HEK293 (cell line): ENCODE data around the gene RIPK4.

Experiments
- CTCF ChIA-PET: fragments of 350-600 bp; formaldehyde crosslinking; extraction: SDS; loops from one replicate; lab custom pipeline; 2021; ENCODE audit warnings: antibody characterized with exemption; lab: Yijun Ruan, JAX
- POLR2A ChIA-PET: fragments of 300-600 bp; formaldehyde crosslinking; extraction: SDS; loops from one replicate; lab custom pipeline; 2020; ENCODE audit warnings: antibody characterized with exemption, inconsistent platforms; lab: Yijun Ruan, JAX
- H3K27ac ChIP-seq: fragments of 200-500 bp; sonication (Bioruptor generic); 2 replicates; pipeline ENCODE4 v1.5.1; 2014; ENCODE audit warnings: low read depth, low read length, control low read depth, inconsistent platforms; ENCODE audit errors: extremely low read depth
- H3K36me3 ChIP-seq, 2 experiments: fragments of 200-500 bp in 1 of 2; sonication (Bioruptor generic) in 1 of 2; 1 replicate in 1 of 2; 2 replicates in 1 of 2; pipeline ENCODE4 v1.5.1; 2014 to 2017; ENCODE audit warnings: inconsistent platforms in 2 of 2, low read length in 2 of 2; ENCODE audit not compliant: control insufficient read depth in 2 of 2, insufficient read depth in 1 of 2
- H3K4me1 ChIP-seq: fragments of 200-500 bp; sonication (Bioruptor generic); 2 replicates; pipeline ENCODE4 v1.5.1; 2014; ENCODE audit warnings: mild to moderate bottlenecking, low read length, inconsistent platforms; ENCODE audit not compliant: control insufficient read depth, insufficient read depth
- H3K4me3 ChIP-seq: 2 replicates; pipeline ENCODE4 v1.5.1; 2011; ENCODE audit warnings: low read depth, mild to moderate bottlenecking, control low read depth, low read length, moderate library complexity
- H3K9me3 ChIP-seq: fragments of 200-500 bp; sonication (Bioruptor generic); 2 replicates; pipeline ENCODE4 v1.5.1; 2014; ENCODE audit warnings: low read depth, low read length, inconsistent platforms; ENCODE audit not compliant: control insufficient read depth, insufficient read depth
- AEBP2 ChIP-seq: fragments of 450-650 bp; formaldehyde crosslinking; IDR thresholded peaks from 2 replicates; pipeline ENCODE4 v1.5.1; 2016; ENCODE audit warnings: missing biosample characterization, missing genetic modification characterization, borderline replicate concordance
- BCL6B ChIP-seq: fragments of 450-650 bp; formaldehyde crosslinking; IDR thresholded peaks from 2 replicates; pipeline ENCODE4 v1.5.1; 2017; ENCODE audit warnings: missing biosample characterization, missing genetic modification characterization
- CTCF ChIP-seq: fragments of 450-650 bp; formaldehyde crosslinking; IDR thresholded peaks from 2 replicates; pipeline ENCODE4 v1.5.1; 2016; ENCODE audit warnings: missing biosample characterization, missing genetic modification characterization
- ELK4 ChIP-seq: IDR thresholded peaks from 2 replicates; pipeline ENCODE4 v1.6.1; 2011; ENCODE audit warnings: mild to moderate bottlenecking, low read depth, low read length, borderline replicate concordance
- GLIS1 ChIP-seq: fragments of 450-650 bp; formaldehyde crosslinking; IDR thresholded peaks from 2 replicates; pipeline ENCODE4 v1.5.1; 2016; ENCODE audit warnings: missing biosample characterization, missing genetic modification characterization
- HOXC10 ChIP-seq: sonication (generic); formaldehyde crosslinking; IDR thresholded peaks from 2 replicates; pipeline ENCODE4 v1.8.1; 2023; ENCODE audit warnings: mild to moderate bottlenecking, missing genetic modification reagents
- INSM2 ChIP-seq: fragments of 450-650 bp; formaldehyde crosslinking; IDR thresholded peaks from 2 replicates; pipeline ENCODE4 v1.5.1; 2016; ENCODE audit warnings: missing biosample characterization, missing genetic modification characterization
- OSR2 ChIP-seq: fragments of 450-650 bp; formaldehyde crosslinking; IDR thresholded peaks from 2 replicates; pipeline ENCODE4 v1.5.1; 2016; ENCODE audit warnings: missing biosample characterization, missing genetic modification characterization
- SCRT1 ChIP-seq: fragments of 450-650 bp; formaldehyde crosslinking; IDR thresholded peaks from 2 replicates; pipeline ENCODE4 v1.5.1; 2016; ENCODE audit warnings: missing biosample characterization, missing genetic modification characterization, borderline replicate concordance
- TCF7L2 ChIP-seq: IDR thresholded peaks from 2 replicates; pipeline ENCODE4 v1.6.1; 2011; ENCODE audit warnings: low read depth, mild to moderate bottlenecking, inconsistent platforms, low read length, moderate library complexity, borderline replicate concordance
- ZBTB8A ChIP-seq: fragments of 450-650 bp; formaldehyde crosslinking; IDR thresholded peaks from 2 replicates; pipeline ENCODE4 v1.5.1; 2016; ENCODE audit warnings: missing biosample characterization, missing genetic modification characterization
- ZNF2 ChIP-seq: fragments of 450-650 bp; formaldehyde crosslinking; IDR thresholded peaks from 2 replicates; pipeline ENCODE4 v1.5.1; 2016; ENCODE audit warnings: missing biosample characterization, missing genetic modification characterization
- ZNF223 ChIP-seq: fragments of 450-650 bp; formaldehyde crosslinking; IDR thresholded peaks from 2 replicates; pipeline ENCODE4 v1.5.1; 2016; ENCODE audit warnings: missing biosample characterization, missing genetic modification characterization
- ZNF311 ChIP-seq: fragments of 450-650 bp; formaldehyde crosslinking; IDR thresholded peaks from 2 replicates; pipeline ENCODE4 v1.5.1; 2017; ENCODE audit warnings: missing biosample characterization, missing genetic modification characterization, borderline replicate concordance
- ZNF341 ChIP-seq: fragments of 450-650 bp; formaldehyde crosslinking; IDR thresholded peaks from 2 replicates; pipeline ENCODE4; 2016; ENCODE audit warnings: low read depth, missing biosample characterization, missing genetic modification characterization
- ZNF398 ChIP-seq: fragments of 450-650 bp; formaldehyde crosslinking; IDR thresholded peaks from 2 replicates; pipeline ENCODE4 v1.5.1; 2017; ENCODE audit warnings: missing biosample characterization, missing genetic modification characterization
- ZNF433 ChIP-seq: fragments of 450-650 bp; formaldehyde crosslinking; IDR thresholded peaks from 2 replicates; pipeline ENCODE4 v1.5.1; 2016; ENCODE audit warnings: missing biosample characterization, missing genetic modification characterization, low read depth
- ZNF501 ChIP-seq: fragments of 450-650 bp; formaldehyde crosslinking; IDR thresholded peaks from 2 replicates; pipeline ENCODE4 v1.5.1; 2016; ENCODE audit warnings: missing biosample characterization, missing genetic modification characterization
- ZNF555 ChIP-seq: fragments of 450-650 bp; formaldehyde crosslinking; conservative IDR thresholded peaks from 2 replicates; pipeline ENCODE4 v1.5.1; 2017; ENCODE audit warnings: missing biosample characterization, mild to moderate bottlenecking, missing genetic modification characterization, inconsistent platforms
- ZNF600 ChIP-seq: fragments of 450-650 bp; formaldehyde crosslinking; IDR thresholded peaks from 2 replicates; pipeline ENCODE4 v1.5.1; 2016; ENCODE audit warnings: missing biosample characterization, missing genetic modification characterization
- ZNF610 ChIP-seq: fragments of 450-650 bp; formaldehyde crosslinking; IDR thresholded peaks from 2 replicates; pipeline ENCODE4 v1.5.1; 2016; ENCODE audit warnings: missing biosample characterization, missing genetic modification characterization, borderline replicate concordance
- ZNF626 ChIP-seq: fragments of 450-650 bp; sonication (Bioruptor Pico); formaldehyde crosslinking; IDR thresholded peaks from 2 replicates; pipeline ENCODE4 v1.5.1; 2018; ENCODE audit warnings: missing biosample characterization, missing genetic modification characterization, inconsistent platforms
- ZNF701 ChIP-seq: fragments of 450-650 bp; formaldehyde crosslinking; IDR thresholded peaks from 2 replicates; pipeline ENCODE4 v1.5.1; 2016; ENCODE audit warnings: missing biosample characterization, missing genetic modification characterization
- ZNF777 ChIP-seq: fragments of 450-650 bp; formaldehyde crosslinking; IDR thresholded peaks from 2 replicates; pipeline ENCODE4 v1.5.1; 2017; ENCODE audit warnings: missing biosample characterization, missing genetic modification characterization, borderline replicate concordance
- ZSCAN4 ChIP-seq: fragments of 450-650 bp; formaldehyde crosslinking; IDR thresholded peaks from 2 replicates; pipeline ENCODE4 v1.5.1; 2017; ENCODE audit warnings: missing biosample characterization, missing genetic modification characterization
- ZXDB ChIP-seq: fragments of 450-650 bp; formaldehyde crosslinking; IDR thresholded peaks from 2 replicates; pipeline ENCODE4 v1.5.1; 2016; ENCODE audit warnings: missing biosample characterization, missing genetic modification characterization

Gene RIPK4

GRCh38 chr21:41768437-41769042 is 1.7 kb upstream of the RIPK4 start:
- ChIA-PET CTCF (interaction anchor here (0.6 to 3.1 kb wide), 12 partner anchors 8 to 156 kb away, joined by 3 to 25 read pairs (median 5); no protein-coding TSS in a partner anchor), POLR2A (interaction anchor here (0.7 to 2.1 kb wide), 7 partner anchors 8 to 156 kb away, joined by 3 to 11 read pairs (median 4); no protein-coding TSS in a partner anchor)
- peak overlapping the region; percentile 14 for H3K4me3 ChIP-seq
- H3K36me3 ChIP-seq, result no peaks in the 10 kb centered on the region
- H3K27ac ChIP-seq, result no peak overlapping the region; the same call in 1 of the 2 replicates
- no peaks in the 10 kb centered on the region for H3K9me3 ChIP-seq
- H3K4me1 ChIP-seq, result peaks cover 26% of the 10 kb centered on the region
- peak; percentile 99 for TF ChIP-seq GLIS1 (tag by site-specific recombination)
- TF ChIP-seq ZNF2, result no peak
- TF ChIP-seq ZNF501 (tag by site-specific recombination), result no peak
- no peak for TF ChIP-seq ZNF398
- TF ChIP-seq INSM2 (tag by site-specific recombination), result no peak
- TF ChIP-seq ZNF433, result no peak
- no peak for TF ChIP-seq ZNF311
- peak; percentile 59; the same call in 1 of the 2 replicates for TF ChIP-seq ZNF600 (tag by site-specific recombination)
- peak; percentile 43; the same call in 1 of the 2 replicates for TF ChIP-seq OSR2 (tag by site-specific recombination)
- TF ChIP-seq BCL6B (tag by site-specific recombination), result peak; percentile 92
- peak; percentile 72; the same call in 1 of the 2 replicates for TF ChIP-seq TCF7L2
- no peak for TF ChIP-seq ZNF555 (tag by site-specific recombination)
- no peak for TF ChIP-seq ZNF341
- no peak for TF ChIP-seq SCRT1 (tag by site-specific recombination)
- TF ChIP-seq HOXC10 (CRISPR knock-in tag), result no peak
- no peak for TF ChIP-seq ZNF701 (tag by site-specific recombination)
- TF ChIP-seq ZSCAN4, result no peak
- TF ChIP-seq ZNF610 (tag by site-specific recombination), result no peak
- no peak for TF ChIP-seq ELK4
- no peak for TF ChIP-seq ZNF777
- TF ChIP-seq ZBTB8A (tag by site-specific recombination), result no peak
- TF ChIP-seq AEBP2 (tag by site-specific recombination), result no peak
- no peak for TF ChIP-seq ZNF223
- TF ChIP-seq ZXDB, result 0 out of 2 replicates have a peak, but pooled peaks have one; percentile 22
- no peak for TF ChIP-seq ZNF626 (tag by site-specific recombination)
- TF ChIP-seq CTCF (tag by site-specific recombination), result no peak
